BE2C (cell line): ENCODE data around the gene TRERF1.

ENCODE experiments used
- DNase-seq: peaks from one replicate; pipeline ENCODE4 v3.0.0-alpha.2; 2020
- H3K27me3 ChIP-seq: fragments of 250-450 bp; sonication (Bioruptor Pico); 2 replicates; pipeline ENCODE4 v1.5.1; 2020; ENCODE audit warnings: mild to moderate bottlenecking
- H3K36me3 ChIP-seq: fragments of 250-450 bp; sonication (Bioruptor Pico); 2 replicates; pipeline ENCODE4 v1.5.1; 2020; ENCODE audit warnings: mild to moderate bottlenecking
- H3K4me1 ChIP-seq: fragments of 250-450 bp; sonication (Bioruptor Pico); 2 replicates; pipeline ENCODE4 v1.5.1; 2020
- H3K4me3 ChIP-seq: 2 replicates; pipeline ENCODE4 v1.5.1; 2011; ENCODE audit warnings: low read depth, low read length
- H3K9me3 ChIP-seq: fragments of 250-450 bp; sonication (Bioruptor Pico); 2 replicates; pipeline ENCODE4 v1.5.1; 2020
- TF ChIP-seq, protein P1 (sequence below): IDR thresholded peaks from 2 replicates; pipeline ENCODE4 v1.5.1; 2012; ENCODE audit warnings: mild to moderate bottlenecking, low read depth, low read length

TRERF1 gene

GRCh38 chr6:42396720-42397119, 55.0 kb downstream of the TRERF1 start:
- Histone ChIP-seq H3K27me3 (no peaks in the 10 kb centered on the region), H3K4me1 (no peaks in the 10 kb centered on the region), H3K36me3 (no peaks in the 10 kb centered on the region), H3K9me3 (no peaks in the 10 kb centered on the region), H3K4me3 (no peak overlapping the region)
- TF ChIP-seq, protein P1, sequence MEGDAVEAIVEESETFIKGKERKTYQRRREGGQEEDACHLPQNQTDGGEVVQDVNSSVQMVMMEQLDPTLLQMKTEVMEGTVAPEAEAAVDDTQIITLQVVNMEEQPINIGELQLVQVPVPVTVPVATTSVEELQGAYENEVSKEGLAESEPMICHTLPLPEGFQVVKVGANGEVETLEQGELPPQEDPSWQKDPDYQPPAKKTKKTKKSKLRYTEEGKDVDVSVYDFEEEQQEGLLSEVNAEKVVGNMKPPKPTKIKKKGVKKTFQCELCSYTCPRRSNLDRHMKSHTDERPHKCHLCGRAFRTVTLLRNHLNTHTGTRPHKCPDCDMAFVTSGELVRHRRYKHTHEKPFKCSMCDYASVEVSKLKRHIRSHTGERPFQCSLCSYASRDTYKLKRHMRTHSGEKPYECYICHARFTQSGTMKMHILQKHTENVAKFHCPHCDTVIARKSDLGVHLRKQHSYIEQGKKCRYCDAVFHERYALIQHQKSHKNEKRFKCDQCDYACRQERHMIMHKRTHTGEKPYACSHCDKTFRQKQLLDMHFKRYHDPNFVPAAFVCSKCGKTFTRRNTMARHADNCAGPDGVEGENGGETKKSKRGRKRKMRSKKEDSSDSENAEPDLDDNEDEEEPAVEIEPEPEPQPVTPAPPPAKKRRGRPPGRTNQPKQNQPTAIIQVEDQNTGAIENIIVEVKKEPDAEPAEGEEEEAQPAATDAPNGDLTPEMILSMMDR = no peak
- DNase-seq = no peak

GRCh38 chr6:42394881-42395620, 56.7 kb downstream of the TRERF1 start:
- no peak for DNase-seq
- Histone ChIP-seq H3K4me1 (no peaks in the 10 kb centered on the region), H3K36me3 (no peaks in the 10 kb centered on the region), H3K4me3 (no peak overlapping the region), H3K27me3 (no peaks in the 10 kb centered on the region), H3K9me3 (no peaks in the 10 kb centered on the region)
- TF ChIP-seq, protein P1 = no peak

DNA sequence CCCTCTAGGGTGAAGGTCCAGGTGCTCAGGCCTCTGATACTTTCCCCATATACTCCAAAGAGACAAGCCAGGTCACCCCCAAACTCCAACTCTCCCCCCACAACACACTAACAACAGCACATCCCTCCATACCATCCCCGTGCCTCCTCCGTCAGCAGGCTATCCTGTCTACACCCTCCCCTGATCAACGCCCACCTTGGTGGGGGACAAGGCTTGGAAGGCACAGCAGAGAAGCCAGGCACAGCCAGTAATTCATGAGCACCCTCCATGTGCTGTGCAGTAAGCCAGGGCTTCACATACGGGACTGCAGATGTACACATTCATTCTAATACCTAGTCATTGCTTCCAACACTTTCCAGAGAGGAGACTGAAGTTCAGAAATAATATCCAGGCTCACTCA, 57.6 kb downstream of the TRERF1 start:
- no peaks in the 10 kb centered on the region for H3K9me3 ChIP-seq
- no peaks in the 10 kb centered on the region for H3K36me3 ChIP-seq
- no peaks in the 10 kb centered on the region for H3K4me1 ChIP-seq
- H3K27me3 ChIP-seq = no peaks in the 10 kb centered on the region
- DNase-seq = no peak
- TF ChIP-seq, protein P1 = no peak
- H3K4me3 ChIP-seq = no peak overlapping the region

GRCh38 chr6:42393339-42393738, 58.4 kb downstream of the TRERF1 start:
- H3K9me3 ChIP-seq = no peaks in the 10 kb centered on the region
- no peaks in the 10 kb centered on the region for H3K36me3 ChIP-seq
- H3K4me1 ChIP-seq = no peaks in the 10 kb centered on the region
- no peak overlapping the region for H3K4me3 ChIP-seq
- no peaks in the 10 kb centered on the region for H3K27me3 ChIP-seq
- DNase-seq = no peak
- TF ChIP-seq, protein P1 = no peak

DNA sequence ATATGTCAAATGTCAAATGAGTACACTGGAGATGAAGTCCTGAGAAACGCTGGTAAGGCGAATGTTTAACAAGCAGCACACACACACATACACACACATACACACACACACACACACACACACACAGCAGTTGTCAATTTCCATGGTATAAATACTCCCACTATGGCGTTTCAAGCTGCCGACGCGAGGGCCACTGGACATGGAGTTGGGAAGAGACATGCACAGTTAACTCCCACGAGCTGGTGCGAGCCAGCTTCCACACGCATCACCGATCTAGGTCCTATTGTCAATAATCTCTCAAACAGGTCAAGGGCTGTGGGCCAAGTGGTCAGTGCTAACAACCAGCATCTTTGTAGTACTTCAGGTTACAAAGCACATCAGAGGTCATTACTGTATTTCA, 58.9 kb downstream of the TRERF1 start:
- no peak overlapping the region for H3K4me3 ChIP-seq

GRCh38 chr6:42391441-42391840, 60.3 kb downstream of the TRERF1 start:
- Histone ChIP-seq H3K9me3 (no peaks in the 10 kb centered on the region), H3K27me3 (no peaks in the 10 kb centered on the region), H3K4me3 (no peak overlapping the region), H3K36me3 (no peaks in the 10 kb centered on the region), H3K4me1 (no peaks in the 10 kb centered on the region)
- TF ChIP-seq, protein P1 = no peak
- no peak for DNase-seq

More for the DNA sequence above, 58.9 kb downstream of the TRERF1 start:
- Histone ChIP-seq H3K4me1 (no peaks in the 10 kb centered on the region), H3K27me3 (no peaks in the 10 kb centered on the region), H3K36me3 (no peaks in the 10 kb centered on the region), H3K9me3 (no peaks in the 10 kb centered on the region)
- TF ChIP-seq, protein P1 = no peak
- DNase-seq = no peak
